ENCODE data around the gene NACAD. TPM values are rescaled to one million over a fixed set of nuclear protein-coding genes. Genes with fewer than 3 reads are reported as not detected.
"Not testable (repeated sequence)": the region's sequence is repeated elsewhere in the genome, so short reads cannot be mapped to it uniquely, and the experiment has no call there.

The NACAD gene
- polyA plus RNA-seq, 2 of the 4 experiments (the other 2 are of a cell fraction), result 0.03 to 0.43 TPM

- ChIA-PET POLR2A (no interaction called here), CTCF (interaction anchor here (1.1 to 1.5 kb wide), 3 partner anchors 10 to 14 kb away, joined by 3 to 6 read pairs (median 3); no protein-coding TSS in a partner anchor)
- H3K4me2 ChIP-seq, result no peak overlapping the region
- no peak overlapping the region for H3K4me3 ChIP-seq
- DNase-seq (ENCODE audit: low read depth in 1 of 2, low spot score in 1 of 2) (no peak), FAIRE-seq (peak; percentile 23), ATAC-seq (no peak)
- H3K4me1 ChIP-seq, result peaks cover 14% of the 10 kb centered on the region; the same call in 1 of the 3 replicates
- WGBS (ENCODE audit: missing lambda C conversion rate), result 72% methylated on average over 6 of the region's 6 CpGs
- no peak overlapping the region for H3K27ac ChIP-seq
- no peak for TF ChIP-seq POLR2AphosphoS2 (conservative IDR thresholded peaks at IDR 0.05; ENCODE audit: low read length)
- TF ChIP-seq NPAS2 (CRISPR knock-in tag; IDR thresholded peaks at IDR 0.05; ENCODE audit: borderline replicate concordance), result no peak
- no peak for TF ChIP-seq PHF8 (IDR thresholded peaks at IDR 0.05; ENCODE audit: borderline replicate concordance, low read depth)
- no peak for TF ChIP-seq ESRRA (IDR thresholded peaks at IDR 0.05; ENCODE audit: borderline replicate concordance, low read length)
- TF ChIP-seq ZFP36 (IDR thresholded peaks at IDR 0.05; ENCODE audit: borderline replicate concordance, partially characterized antibody), result no peak
- TF ChIP-seq NFE2L2 (conservative IDR thresholded peaks at IDR 0.05; ENCODE audit: low read length), result no peak
- no peak for TF ChIP-seq MYC (IDR thresholded peaks at IDR 0.05; ENCODE audit: borderline replicate concordance, low read length)
- TF ChIP-seq POLR2A (IDR thresholded peaks at IDR 0.05; ENCODE audit: low read length), result no peak
- TF ChIP-seq ZSCAN20 (CRISPR knock-in tag; IDR thresholded peaks at IDR 0.05), result no peak
- no peak for TF ChIP-seq JUNB (IDR thresholded peaks at IDR 0.05)
- no peak for TF ChIP-seq RAD21 (conservative IDR thresholded peaks at IDR 0.05 in 1 of 2, IDR thresholded peaks at IDR 0.05 in 1 of 2)
- no peaks in the 10 kb centered on the region for H3K9me3 ChIP-seq
These were observed 52.9 kb downstream of the NACAD start for GRCh38 chr7:45035893-45036292.

DNA sequence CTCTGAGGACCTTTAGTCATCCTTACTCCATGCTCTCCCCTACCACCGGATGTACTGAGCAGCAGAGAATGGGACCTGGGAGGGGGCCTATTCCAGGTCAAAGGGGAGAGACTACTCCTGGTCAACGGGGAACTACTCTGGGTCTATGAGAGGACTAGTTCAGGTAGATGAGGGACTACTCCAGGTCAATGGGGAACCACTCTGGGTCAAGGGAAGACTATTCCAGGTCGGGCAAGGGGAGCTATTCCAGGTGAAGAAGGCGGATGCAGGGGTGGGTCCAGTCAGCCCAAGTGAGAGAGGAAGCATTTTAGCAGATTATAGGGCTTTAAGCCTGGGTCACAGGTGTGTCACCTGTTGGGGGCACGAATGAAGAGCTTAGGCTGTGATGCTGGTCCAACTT lies 53.4 kb downstream of the NACAD start:
- no peak for DNase-seq (ENCODE audit: low read depth in 1 of 2, low spot score in 1 of 2)
- Histone ChIP-seq H3K9me3 (no peaks in the 10 kb centered on the region), H3K4me1 (peaks cover 14% of the 10 kb centered on the region; the same call in 1 of the 3 replicates), H3K4me2 (no peak overlapping the region), H3K27ac (no peak overlapping the region), H3K4me3 (no peak overlapping the region)
- ChIA-PET CTCF (interaction anchor here (1.1 to 1.2 kb wide), 2 partner anchors 11 to 13 kb away, joined by 3 read pairs; no protein-coding TSS in a partner anchor), POLR2A (no interaction called here)
- FAIRE-seq, result no peak
- no peak for TF ChIP-seq JUN (IDR thresholded peaks at IDR 0.05)
- TF ChIP-seq ZSCAN20 (CRISPR knock-in tag; IDR thresholded peaks at IDR 0.05), result no peak
- no peak for ATAC-seq
- 91% methylated on average over 5 of the region's 5 CpGs for WGBS (ENCODE audit: missing lambda C conversion rate)

DNA sequence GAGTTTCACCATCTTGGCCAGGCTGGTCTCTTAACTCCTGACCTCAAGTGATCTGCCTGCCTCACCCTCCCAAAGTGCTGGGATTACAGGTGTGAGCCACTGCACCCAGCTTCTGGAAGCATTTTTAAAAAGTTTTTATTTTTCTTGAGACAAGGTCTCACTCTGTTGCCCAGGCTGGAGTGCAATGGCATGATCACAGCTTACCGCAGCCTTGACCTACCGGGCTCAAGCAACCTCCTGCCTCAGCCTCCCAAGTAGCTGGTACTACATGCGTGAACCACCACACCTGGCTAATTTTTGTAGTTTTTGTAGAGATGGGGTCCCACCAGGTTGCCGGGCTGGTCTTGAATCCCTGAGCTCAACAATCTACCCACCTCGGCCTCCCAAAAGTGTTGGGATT lies 54.1 kb downstream of the NACAD start:
- DNase-seq (ENCODE audit: low read depth in 1 of 2, low spot score in 1 of 2); H3K4me2 ChIP-seq; FAIRE-seq; H3K4me3 ChIP-seq; CTCF ChIA-PET; POLR2A ChIA-PET; ATAC-seq; H3K9me3 ChIP-seq; H3K27ac ChIP-seq: not testable (repeated sequence)
- peaks cover 14% of the 10 kb centered on the region; the same call in 1 of the 3 replicates for H3K4me1 ChIP-seq
- WGBS (ENCODE audit: missing lambda C conversion rate), result 92% methylated on average over 5 of the region's 5 CpGs

DNA sequence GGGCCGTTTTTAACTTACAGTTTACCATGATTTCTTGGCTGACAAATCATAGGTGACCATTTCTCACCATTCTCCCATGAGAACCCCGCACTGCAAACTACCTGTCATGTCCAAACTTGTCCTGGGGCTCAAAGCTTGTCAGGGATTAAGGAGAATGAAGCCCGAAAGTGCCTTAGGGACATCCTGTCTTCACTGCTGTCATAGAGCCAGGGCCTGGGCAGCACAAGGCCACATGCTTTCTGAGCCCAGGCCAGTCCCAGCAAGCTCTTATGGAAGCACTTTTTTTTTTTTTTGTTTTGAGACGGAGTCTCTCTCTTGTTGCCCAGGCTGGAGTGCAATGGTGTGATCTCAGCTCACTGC lies 54.9 kb downstream of the NACAD start:
- H3K9me3 ChIP-seq, result no peaks in the 10 kb centered on the region
- H3K4me1 ChIP-seq, result peaks cover 14% of the 10 kb centered on the region; the same call in 1 of the 3 replicates
- POLR2A ChIA-PET, result no interaction called here
- CTCF ChIA-PET, result interaction anchor here (0.6 to 1.1 kb wide), 2 partner anchors 102 to 443 kb away, joined by 3 to 4 read pairs; no protein-coding TSS in a partner anchor
- H3K27ac ChIP-seq, result peak overlapping the region; percentile 16 to 69; a peak in 3 of 6 replicates
- WGBS (ENCODE audit: missing lambda C conversion rate), result 80% methylated on average over 4 of the region's 4 CpGs
- no peak overlapping the region for H3K4me3 ChIP-seq
- H3K4me2 ChIP-seq, result no peak overlapping the region
- DNase-seq (ENCODE audit: low read depth in 1 of 2, low spot score in 1 of 2) (no peak), FAIRE-seq (no peak), ATAC-seq (no peak)
- TF ChIP-seq ZFP36 (IDR thresholded peaks at IDR 0.05; ENCODE audit: borderline replicate concordance, partially characterized antibody) (no peak), TFCP2L1 (CRISPR knock-in tag; IDR thresholded peaks at IDR 0.05) (no peak), HMGXB4 (CRISPR knock-in tag; IDR thresholded peaks at IDR 0.05; ENCODE audit: borderline replicate concordance) (no peak), FOXS1 (CRISPR knock-in tag; IDR thresholded peaks at IDR 0.05) (no peak), POLR2A (IDR thresholded peaks at IDR 0.05; ENCODE audit: low read length) (no peak), PHF8 (IDR thresholded peaks at IDR 0.05; ENCODE audit: borderline replicate concordance, low read depth) (no peak), HDAC2 (IDR thresholded peaks at IDR 0.05) (no peak), PBX3 (IDR thresholded peaks at IDR 0.05) (no peak), MAX (IDR thresholded peaks at IDR 0.05) (no peak)
- TF ChIP-seq, protein P1, sequence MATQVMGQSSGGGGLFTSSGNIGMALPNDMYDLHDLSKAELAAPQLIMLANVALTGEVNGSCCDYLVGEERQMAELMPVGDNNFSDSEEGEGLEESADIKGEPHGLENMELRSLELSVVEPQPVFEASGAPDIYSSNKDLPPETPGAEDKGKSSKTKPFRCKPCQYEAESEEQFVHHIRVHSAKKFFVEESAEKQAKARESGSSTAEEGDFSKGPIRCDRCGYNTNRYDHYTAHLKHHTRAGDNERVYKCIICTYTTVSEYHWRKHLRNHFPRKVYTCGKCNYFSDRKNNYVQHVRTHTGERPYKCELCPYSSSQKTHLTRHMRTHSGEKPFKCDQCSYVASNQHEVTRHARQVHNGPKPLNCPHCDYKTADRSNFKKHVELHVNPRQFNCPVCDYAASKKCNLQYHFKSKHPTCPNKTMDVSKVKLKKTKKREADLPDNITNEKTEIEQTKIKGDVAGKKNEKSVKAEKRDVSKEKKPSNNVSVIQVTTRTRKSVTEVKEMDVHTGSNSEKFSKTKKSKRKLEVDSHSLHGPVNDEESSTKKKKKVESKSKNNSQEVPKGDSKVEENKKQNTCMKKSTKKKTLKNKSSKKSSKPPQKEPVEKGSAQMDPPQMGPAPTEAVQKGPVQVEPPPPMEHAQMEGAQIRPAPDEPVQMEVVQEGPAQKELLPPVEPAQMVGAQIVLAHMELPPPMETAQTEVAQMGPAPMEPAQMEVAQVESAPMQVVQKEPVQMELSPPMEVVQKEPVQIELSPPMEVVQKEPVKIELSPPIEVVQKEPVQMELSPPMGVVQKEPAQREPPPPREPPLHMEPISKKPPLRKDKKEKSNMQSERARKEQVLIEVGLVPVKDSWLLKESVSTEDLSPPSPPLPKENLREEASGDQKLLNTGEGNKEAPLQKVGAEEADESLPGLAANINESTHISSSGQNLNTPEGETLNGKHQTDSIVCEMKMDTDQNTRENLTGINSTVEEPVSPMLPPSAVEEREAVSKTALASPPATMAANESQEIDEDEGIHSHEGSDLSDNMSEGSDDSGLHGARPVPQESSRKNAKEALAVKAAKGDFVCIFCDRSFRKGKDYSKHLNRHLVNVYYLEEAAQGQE (IDR thresholded peaks at IDR 0.05), result no peak
- TF ChIP-seq, protein P2, sequence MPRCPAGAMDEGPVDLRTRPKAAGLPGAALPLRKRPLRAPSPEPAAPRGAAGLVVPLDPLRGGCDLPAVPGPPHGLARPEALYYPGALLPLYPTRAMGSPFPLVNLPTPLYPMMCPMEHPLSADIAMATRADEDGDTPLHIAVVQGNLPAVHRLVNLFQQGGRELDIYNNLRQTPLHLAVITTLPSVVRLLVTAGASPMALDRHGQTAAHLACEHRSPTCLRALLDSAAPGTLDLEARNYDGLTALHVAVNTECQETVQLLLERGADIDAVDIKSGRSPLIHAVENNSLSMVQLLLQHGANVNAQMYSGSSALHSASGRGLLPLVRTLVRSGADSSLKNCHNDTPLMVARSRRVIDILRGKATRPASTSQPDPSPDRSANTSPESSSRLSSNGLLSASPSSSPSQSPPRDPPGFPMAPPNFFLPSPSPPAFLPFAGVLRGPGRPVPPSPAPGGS (IDR thresholded peaks at IDR 0.05), result no peak
- TF ChIP-seq, protein P3, sequence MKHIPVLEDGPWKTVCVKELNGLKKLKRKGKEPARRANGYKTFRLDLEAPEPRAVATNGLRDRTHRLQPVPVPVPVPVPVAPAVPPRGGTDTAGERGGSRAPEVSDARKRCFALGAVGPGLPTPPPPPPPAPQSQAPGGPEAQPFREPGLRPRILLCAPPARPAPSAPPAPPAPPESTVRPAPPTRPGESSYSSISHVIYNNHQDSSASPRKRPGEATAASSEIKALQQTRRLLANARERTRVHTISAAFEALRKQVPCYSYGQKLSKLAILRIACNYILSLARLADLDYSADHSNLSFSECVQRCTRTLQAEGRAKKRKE (CRISPR knock-in tag; IDR thresholded peaks at IDR 0.05; ENCODE audit: low read depth), result no peak
